GM19238 (cell line): ENCODE results near the gene TSPAN12.
"Not testable (repeated sequence)": the region's sequence is repeated elsewhere in the genome, so short reads cannot be mapped to it uniquely, and the experiment has no call there.

Experiments used
- DNase-seq: peaks from one replicate; pipeline ENCODE4 v3.0.0; 2011; ENCODE audit warnings: low spot score; ENCODE audit not compliant: insufficient read length

Gene TSPAN12, protein sequence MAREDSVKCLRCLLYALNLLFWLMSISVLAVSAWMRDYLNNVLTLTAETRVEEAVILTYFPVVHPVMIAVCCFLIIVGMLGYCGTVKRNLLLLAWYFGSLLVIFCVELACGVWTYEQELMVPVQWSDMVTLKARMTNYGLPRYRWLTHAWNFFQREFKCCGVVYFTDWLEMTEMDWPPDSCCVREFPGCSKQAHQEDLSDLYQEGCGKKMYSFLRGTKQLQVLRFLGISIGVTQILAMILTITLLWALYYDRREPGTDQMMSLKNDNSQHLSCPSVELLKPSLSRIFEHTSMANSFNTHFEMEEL

GRCh38 chr7:120857588-120858573, at the start of gene TSPAN12:
TSS of gene TSPAN12 (minus strand) at chr7:120858144. CDS start at chr7:120856763, 1,381 bp downstream.
- peak; percentile 70 for DNase-seq

GRCh38 chr7:120898715-120899499, 41.0 kb upstream of the TSPAN12 start:
- no peak for DNase-seq

- DNase-seq: not testable (repeated sequence)
Measured at GRCh38 chr7:120895253-120895652, 37.3 kb upstream of the TSPAN12 start.

- DNase-seq: not testable (repeated sequence)
Measured at GRCh38 chr7:120885602-120886001, 27.7 kb upstream of the TSPAN12 start.

- no peak for DNase-seq
Measured at GRCh38 chr7:120877701-120878100, 19.8 kb upstream of the TSPAN12 start.

- no peak for DNase-seq
Measured at GRCh38 chr7:120876922-120877321, 19.0 kb upstream of the TSPAN12 start.

DNA sequence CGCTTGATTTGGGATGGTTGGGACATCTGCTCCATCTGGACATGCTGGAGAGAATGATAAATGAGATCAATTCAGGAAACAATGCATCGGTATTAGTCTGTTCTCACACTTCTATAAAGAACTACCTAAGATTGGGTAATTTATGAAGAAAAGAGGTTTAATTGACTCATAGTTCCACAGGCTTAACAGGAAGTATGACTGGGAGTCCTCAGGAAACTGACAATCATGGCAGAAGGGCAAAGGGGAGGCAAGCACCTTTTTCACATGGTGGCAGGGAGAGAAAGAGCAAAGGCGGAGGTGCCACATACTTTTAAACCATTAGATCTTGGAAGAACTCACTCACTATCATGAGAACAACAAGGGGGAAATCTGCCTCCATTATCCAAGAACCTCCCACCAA, 16.8 kb upstream of the TSPAN12 start:
- no peak for DNase-seq

GRCh38 chr7:120874016-120874415, 16.1 kb upstream of the TSPAN12 start:
- DNase-seq: no peak

GRCh38 chr7:120873401-120873800, 15.5 kb upstream of the TSPAN12 start:
- no peak for DNase-seq

DNA sequence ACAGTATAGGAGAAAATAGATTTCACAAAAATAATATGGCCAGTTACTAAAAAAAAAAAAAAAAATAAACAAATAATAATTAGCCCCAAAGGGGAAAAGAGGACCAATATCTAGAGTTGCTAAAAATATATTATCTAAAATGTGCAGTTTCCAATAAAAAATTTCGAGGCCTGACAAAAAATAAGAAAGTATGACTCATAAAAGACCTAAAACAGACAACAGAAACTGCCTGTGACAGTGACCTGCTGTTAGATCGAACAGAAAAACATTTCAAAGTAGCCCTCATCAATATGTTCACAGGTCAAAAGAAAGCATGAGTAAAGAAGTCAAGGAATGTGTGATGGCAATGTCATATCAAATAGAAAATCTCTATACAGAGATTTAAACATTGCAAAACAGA, 11.8 kb upstream of the TSPAN12 start:
- DNase-seq: no peak

DNA sequence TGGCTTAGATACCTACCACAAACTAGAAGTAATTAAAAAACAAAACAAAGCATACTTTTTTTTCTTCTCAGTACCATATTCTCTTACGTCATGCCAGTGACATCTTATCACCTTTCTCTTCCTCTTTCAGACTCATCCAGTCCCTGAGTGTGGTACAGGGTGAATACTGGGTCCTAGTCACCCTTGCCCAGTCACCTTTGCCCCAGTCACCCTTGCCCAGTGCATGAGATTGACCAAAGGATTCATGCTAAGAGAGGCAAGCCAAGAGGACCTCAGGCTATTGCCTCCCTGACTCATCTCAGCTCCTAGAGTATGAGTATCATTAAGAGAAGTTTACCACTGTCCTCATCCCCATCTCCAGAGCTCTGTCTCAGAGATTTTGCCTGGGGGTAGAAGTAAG, 10.0 kb upstream of the TSPAN12 start:
- no peak for DNase-seq

- no peak for DNase-seq
Measured at GRCh38 chr7:120865191-120865981, 7.4 kb upstream of the TSPAN12 start.

DNA sequence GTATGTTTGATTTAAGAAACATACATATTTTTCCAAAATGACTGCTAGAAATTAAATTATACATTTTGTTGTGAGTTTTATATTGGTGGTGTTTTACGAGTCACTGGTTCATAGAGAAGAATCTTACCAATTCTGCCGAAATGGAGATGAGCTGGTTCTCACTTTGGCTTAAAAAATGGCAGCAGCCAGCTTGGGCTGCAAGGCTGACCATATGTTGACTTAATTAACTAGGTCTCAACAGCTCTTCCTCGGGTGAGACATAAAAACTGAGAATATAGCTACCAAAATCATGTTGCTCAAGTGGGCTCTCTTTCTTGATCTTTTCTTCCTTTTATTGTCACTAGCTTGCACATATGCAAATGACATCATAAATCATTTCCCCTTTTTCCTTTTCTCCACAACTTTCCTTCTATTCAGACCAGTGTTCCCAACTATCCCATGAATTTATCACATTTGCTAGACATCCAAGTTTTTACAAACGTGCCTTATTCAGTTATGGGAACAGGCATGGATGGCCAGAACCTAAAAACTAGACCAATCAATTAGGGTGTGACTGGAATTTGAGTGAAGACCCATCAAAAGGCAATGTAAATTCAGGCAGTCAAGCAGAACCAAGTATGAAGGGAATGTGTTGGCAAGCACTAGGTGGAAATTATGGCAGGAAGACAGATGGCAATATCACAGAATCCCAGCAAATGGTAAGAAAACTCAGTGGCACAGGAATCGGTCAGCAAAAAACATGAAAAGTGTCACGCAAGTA, 6.4 kb upstream of the TSPAN12 start:
- DNase-seq: no peak

GRCh38 chr7:120862987-120863590, 5.1 kb upstream of the TSPAN12 start:
- no peak for DNase-seq

DNA sequence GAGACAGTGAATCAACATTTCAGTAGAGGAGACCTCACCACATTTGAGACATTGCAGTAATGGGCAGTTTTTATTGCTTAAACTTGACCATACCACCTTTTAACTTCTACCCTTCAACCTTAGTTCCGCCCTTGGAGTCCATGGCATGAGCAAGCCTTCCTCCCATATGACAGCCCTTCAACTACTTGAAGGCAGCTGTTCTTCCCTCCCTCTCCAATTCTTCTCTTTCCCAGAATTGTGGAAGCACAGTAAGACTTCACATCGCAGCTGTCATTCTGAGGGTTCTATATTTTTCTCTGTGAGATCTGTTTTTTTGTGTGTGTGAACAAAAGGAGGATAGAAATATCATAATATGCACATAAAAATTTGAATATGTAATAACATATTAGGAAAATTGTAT, 2.2 kb upstream of the TSPAN12 start:
- no peak for DNase-seq

DNA sequence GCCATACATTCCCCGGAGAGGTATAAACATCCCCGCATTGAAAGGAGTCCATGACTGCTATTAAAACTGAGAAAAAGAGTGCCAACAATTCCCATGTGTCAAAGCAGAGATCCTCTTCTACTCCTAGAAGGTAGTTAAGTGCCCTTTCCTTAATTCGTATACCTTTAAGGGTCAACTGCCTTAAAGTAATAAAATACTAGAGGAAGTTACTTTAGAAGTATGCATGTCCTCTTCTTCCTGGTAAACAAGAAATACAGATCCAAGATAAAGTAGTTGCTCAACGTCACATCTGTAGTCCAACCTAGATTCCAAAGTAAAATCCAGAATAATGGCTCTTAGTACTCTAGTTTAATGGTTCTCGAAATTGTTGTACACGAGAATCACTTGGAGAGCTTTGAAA, 1.5 kb upstream of the TSPAN12 start:
- no peak for DNase-seq

DNA sequence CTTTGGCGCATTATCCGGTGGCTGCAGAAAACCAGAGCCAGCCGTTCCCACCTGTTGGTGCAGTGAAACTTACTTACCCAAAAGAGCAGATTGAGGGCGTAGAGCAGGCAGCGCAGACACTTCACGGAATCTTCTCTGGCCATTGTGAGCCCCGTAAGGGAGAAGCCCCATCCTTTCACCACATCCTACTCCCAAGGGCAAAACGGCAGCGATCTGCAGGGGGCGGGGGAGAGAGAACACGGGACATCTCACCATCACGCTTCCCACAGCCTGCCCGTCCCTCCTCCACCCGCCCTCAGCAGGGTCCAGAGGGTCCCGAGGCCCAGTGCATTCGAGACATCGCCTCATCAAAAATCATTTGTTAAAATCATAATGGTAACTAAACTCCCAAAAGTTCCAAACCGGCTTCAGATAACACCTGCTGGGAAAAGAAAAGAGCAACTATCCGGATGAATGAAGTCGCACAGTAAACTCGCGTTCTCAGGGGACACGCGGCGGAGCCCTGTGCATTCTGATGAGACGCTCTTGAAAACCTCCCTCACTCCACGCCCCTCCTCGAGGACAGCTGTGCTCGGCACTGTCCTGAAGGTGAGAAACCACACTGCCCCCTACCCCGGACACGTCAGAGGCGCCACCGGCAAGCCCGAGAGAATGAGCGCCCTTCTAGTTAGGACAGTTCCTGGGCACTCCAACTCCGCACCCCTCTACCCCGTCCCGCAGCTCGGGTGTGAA, 1.2 kb downstream of the TSPAN12 start:
- DNase-seq: peak; percentile 43

- DNase-seq: no peak
Measured at GRCh38 chr7:120856198-120856597, 1.7 kb downstream of the TSPAN12 start.

GRCh38 chr7:120852700-120853099, 5.2 kb downstream of the TSPAN12 start:
- DNase-seq: no peak
